ENCODE results near the gene MYO3B.

MYO3B gene

GRCh38 chr2:170218456-170218855, 40.5 kb downstream of the MYO3B start:
- ChIA-PET POLR2A (no interaction called here), CTCF (interaction anchor here (1.7 kb wide), 1 partner anchor 18 kb away, joined by 4 read pairs; no protein-coding TSS in a partner anchor)
- TF ChIP-seq CTCF (IDR thresholded peaks at IDR 0.05; ENCODE audit: control extremely low read depth, extremely low read depth, low read depth, missing control alignments): no peak
- DNase-seq (ENCODE audit: extremely low spot score): no peak

- POLR2A ChIA-PET: no interaction called here
- no peak for DNase-seq (ENCODE audit: extremely low spot score)
- no peak for TF ChIP-seq CTCF (IDR thresholded peaks at IDR 0.05; ENCODE audit: control extremely low read depth, extremely low read depth, low read depth, missing control alignments)
- CTCF ChIA-PET: interaction anchor here (0.9 to 1.7 kb wide), 2 partner anchors 17 to 593 kb away, joined by 3 to 4 read pairs; no protein-coding TSS in a partner anchor
Observed at GRCh38 chr2:170218931-170219330, 41.0 kb downstream of the MYO3B start.

GRCh38 chr2:170221317-170222288, 43.7 kb downstream of the MYO3B start:
- no peak for TF ChIP-seq CTCF (IDR thresholded peaks at IDR 0.05; ENCODE audit: control extremely low read depth, extremely low read depth, low read depth, missing control alignments)
- CTCF ChIA-PET: interaction anchor here (2.4 kb wide), 1 partner anchor 14 kb away, joined by 11 read pairs; no protein-coding TSS in a partner anchor
- POLR2A ChIA-PET: no interaction called here
- no peak for DNase-seq (ENCODE audit: extremely low spot score)

- ChIA-PET CTCF (interaction anchor here (2.4 kb wide), 1 partner anchor 13 kb away, joined by 11 read pairs; no protein-coding TSS in a partner anchor), POLR2A (no interaction called here)
- no peak for TF ChIP-seq CTCF (IDR thresholded peaks at IDR 0.05; ENCODE audit: control extremely low read depth, extremely low read depth, low read depth, missing control alignments)
- no peak for DNase-seq (ENCODE audit: extremely low spot score)
Observed at GRCh38 chr2:170222298-170222697, 44.4 kb downstream of the MYO3B start.

- TF ChIP-seq CTCF (IDR thresholded peaks at IDR 0.05; ENCODE audit: control extremely low read depth, extremely low read depth, low read depth, missing control alignments): no peak
- ChIA-PET POLR2A (no interaction called here), CTCF (interaction anchor here (2.4 kb wide), 1 partner anchor 13 kb away, joined by 11 read pairs; no protein-coding TSS in a partner anchor)
- no peak for DNase-seq (ENCODE audit: extremely low spot score)
Observed at GRCh38 chr2:170222842-170223241, 44.9 kb downstream of the MYO3B start.

- TF ChIP-seq CTCF (IDR thresholded peaks at IDR 0.05; ENCODE audit: control extremely low read depth, extremely low read depth, low read depth, missing control alignments): no peak
- no peak for DNase-seq (ENCODE audit: extremely low spot score)
- CTCF ChIA-PET: interaction anchor here (1.8 to 1.9 kb wide), 2 partner anchors 10 to 11 kb away, joined by 6 to 7 read pairs; no protein-coding TSS in a partner anchor
- POLR2A ChIA-PET: no interaction called here
Observed at GRCh38 chr2:170224692-170225294, 46.8 kb downstream of the MYO3B start.
